ENCODE results near the gene WWOX.

WWOX gene

GRCh38 chr16:78562111-78562510 lies 462.7 kb downstream of the WWOX start:
- no peak for DNase-seq (ENCODE audit: low read depth)
- TF ChIP-seq CTCF (IDR thresholded peaks at IDR 0.05; ENCODE audit: control insufficient read depth, insufficient read depth, low read depth, low read length, missing control alignments) = no peak
- no peak overlapping the region for H3K4me3 ChIP-seq (ENCODE audit: control insufficient read depth, low read depth, low read length)

GRCh38 chr16:78562650-78563049 lies 463.2 kb downstream of the WWOX start:
- TF ChIP-seq CTCF (IDR thresholded peaks at IDR 0.05; ENCODE audit: control insufficient read depth, insufficient read depth, low read depth, low read length, missing control alignments) = no peak
- no peak overlapping the region for H3K4me3 ChIP-seq (ENCODE audit: control insufficient read depth, low read depth, low read length)
- DNase-seq (ENCODE audit: low read depth) = no peak

- H3K4me3 ChIP-seq (ENCODE audit: control insufficient read depth, low read depth, low read length) = no peak overlapping the region
- no peak for DNase-seq (ENCODE audit: low read depth)
- TF ChIP-seq CTCF (IDR thresholded peaks at IDR 0.05; ENCODE audit: control insufficient read depth, insufficient read depth, low read depth, low read length, missing control alignments) = no peak
These were observed 464.5 kb downstream of the WWOX start for GRCh38 chr16:78563905-78564304.

GRCh38 chr16:78566397-78567073 lies 467.1 kb downstream of the WWOX start:
- no peak overlapping the region for H3K4me3 ChIP-seq (ENCODE audit: control insufficient read depth, low read depth, low read length)
- no peak for TF ChIP-seq CTCF (IDR thresholded peaks at IDR 0.05; ENCODE audit: control insufficient read depth, insufficient read depth, low read depth, low read length, missing control alignments)
- DNase-seq (ENCODE audit: low read depth) = no peak

DNA sequence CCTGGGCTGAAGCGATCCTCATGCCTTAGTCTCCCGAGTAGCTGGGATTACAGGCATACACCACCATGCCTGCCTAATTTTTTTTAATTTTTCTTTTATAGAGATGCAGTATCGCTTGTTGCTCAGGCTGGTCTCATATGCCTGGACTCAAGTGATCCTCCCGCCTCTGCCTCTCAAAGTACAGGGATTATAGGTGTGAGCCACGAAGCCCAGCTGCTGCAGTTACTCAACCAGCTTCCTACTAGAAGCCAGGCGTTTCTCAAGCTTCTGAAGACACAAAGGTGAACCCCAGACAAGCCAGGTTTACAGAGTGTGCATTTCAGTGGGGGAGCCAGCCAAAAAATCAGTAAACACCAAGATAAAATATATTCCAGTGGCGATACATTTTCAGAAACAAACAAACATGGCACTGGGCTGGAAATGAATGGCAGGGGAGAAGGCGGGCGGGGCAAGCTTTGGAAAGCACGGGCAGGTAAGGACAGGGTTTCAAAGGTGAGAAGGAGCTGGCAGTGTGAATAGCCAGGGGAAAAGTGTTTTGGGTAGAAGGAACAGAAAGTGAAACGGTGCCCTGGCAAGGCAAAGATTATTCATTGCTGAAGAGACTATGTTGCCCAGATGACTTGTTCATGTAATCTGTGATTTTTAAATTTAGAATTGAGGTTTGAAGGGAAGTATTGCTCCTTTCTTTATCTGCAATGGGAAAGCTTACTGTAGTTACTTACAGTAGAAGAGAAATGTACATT lies 471.1 kb downstream of the WWOX start:
- DNase-seq (ENCODE audit: low read depth) = no peak
- H3K4me3 ChIP-seq (ENCODE audit: control insufficient read depth, low read depth, low read length) = no peak overlapping the region
- TF ChIP-seq CTCF (IDR thresholded peaks at IDR 0.05; ENCODE audit: control insufficient read depth, insufficient read depth, low read depth, low read length, missing control alignments) = no peak

- H3K4me3 ChIP-seq (ENCODE audit: control insufficient read depth, low read depth, low read length) = no peak overlapping the region
- DNase-seq (ENCODE audit: low read depth) = no peak
- no peak for TF ChIP-seq CTCF (IDR thresholded peaks at IDR 0.05; ENCODE audit: control insufficient read depth, insufficient read depth, low read depth, low read length, missing control alignments)
These were observed 472.0 kb downstream of the WWOX start for GRCh38 chr16:78571434-78571833.
